Muscle of arm (tissue), 12 donors: ENCODE measurements around the gene KCNF1. TPM values are rescaled to one million over a fixed set of nuclear protein-coding genes. Genes with fewer than 3 reads are reported as not detected.
A peak's percentile ranks its signal among the peaks of the same experiment; 100 is the strongest.

Source experiments
- DNase-seq: peaks from one replicate; pipeline ENCODE4 v3.0.0-alpha.2; 2013
- polyA plus RNA-seq, 12 donors: library from polyadenylated mRNA; unstranded; fragments of 120-200 nt; gene quantifications; one replicate each; pipeline ENCODE4 v1.2.1, GENCODE V29; 2013; ENCODE audit not compliant: insufficient read length in 12 of 12

KCNF1 gene
- polyA plus RNA-seq, 12 donors, result 1.6 to 4.5 (median 3.5) TPM; not detected in 2

GRCh38 chr2:10901160-10901939 lies 10.4 kb upstream of the KCNF1 start:
- no peak for DNase-seq

DNA sequence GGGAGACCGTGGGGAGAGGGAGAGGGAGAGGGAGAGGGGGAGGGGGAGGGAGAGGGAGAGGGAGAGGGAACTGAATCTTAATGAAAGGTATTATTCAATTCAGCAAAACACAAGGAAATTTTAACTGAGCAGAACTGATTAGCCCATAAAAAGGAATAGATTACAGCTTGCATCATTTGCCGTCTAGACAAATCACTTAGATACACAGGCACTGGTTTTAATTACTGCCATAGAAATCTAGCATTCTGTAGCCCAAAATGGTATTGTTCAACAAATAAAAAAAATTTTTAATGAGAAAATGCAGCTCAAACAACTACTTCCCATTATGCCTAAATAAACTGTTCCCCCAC lies 7.9 kb upstream of the KCNF1 start:
- no peak for DNase-seq

DNA sequence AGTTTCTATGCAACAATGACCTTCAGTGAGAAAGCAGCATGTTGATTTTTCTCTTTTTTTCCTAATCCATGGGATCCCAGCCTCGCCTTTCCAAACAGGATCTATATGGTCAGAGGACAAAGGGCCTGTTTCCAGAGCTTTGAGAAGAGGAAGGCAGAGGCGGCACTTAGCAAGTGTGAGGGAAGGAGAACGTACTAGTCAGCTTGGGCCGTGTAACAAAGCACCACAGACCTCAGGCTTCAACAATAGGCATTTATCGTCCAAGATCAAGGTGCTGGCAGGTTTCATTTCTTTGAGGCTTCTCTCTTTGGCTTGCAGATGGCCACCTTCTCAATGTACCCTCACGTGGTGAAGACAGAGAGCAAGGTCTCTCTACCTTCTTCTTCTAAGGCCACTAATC lies 7.3 kb upstream of the KCNF1 start:
- no peak for DNase-seq

- DNase-seq, result no peak
Measured at GRCh38 chr2:10905006-10905861, 6.5 kb upstream of the KCNF1 start.

- DNase-seq, result no peak
Measured at GRCh38 chr2:10905862-10906143, 5.9 kb upstream of the KCNF1 start.

GRCh38 chr2:10906926-10907625 lies 4.7 kb upstream of the KCNF1 start:
- DNase-seq, result no peak

DNA sequence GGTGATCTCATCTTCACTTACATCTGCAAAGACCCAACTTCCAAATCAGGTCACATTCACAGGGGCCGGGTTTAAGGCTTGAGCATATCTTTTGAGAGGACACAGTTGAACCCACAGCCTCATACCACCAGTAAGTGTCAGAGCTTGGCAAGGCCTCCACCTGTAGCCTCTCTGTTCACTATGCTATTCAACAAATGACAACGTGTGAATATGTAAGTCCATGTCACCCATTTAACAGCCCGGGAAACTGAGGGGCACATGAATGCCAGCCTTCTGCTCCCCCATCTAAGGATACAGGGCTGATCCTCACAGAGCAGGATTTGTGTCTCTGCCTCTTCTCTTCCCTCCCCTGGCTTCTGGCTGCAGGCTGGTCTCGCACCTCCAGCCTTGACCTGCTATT lies 3.5 kb upstream of the KCNF1 start:
- no peak for DNase-seq

DNA sequence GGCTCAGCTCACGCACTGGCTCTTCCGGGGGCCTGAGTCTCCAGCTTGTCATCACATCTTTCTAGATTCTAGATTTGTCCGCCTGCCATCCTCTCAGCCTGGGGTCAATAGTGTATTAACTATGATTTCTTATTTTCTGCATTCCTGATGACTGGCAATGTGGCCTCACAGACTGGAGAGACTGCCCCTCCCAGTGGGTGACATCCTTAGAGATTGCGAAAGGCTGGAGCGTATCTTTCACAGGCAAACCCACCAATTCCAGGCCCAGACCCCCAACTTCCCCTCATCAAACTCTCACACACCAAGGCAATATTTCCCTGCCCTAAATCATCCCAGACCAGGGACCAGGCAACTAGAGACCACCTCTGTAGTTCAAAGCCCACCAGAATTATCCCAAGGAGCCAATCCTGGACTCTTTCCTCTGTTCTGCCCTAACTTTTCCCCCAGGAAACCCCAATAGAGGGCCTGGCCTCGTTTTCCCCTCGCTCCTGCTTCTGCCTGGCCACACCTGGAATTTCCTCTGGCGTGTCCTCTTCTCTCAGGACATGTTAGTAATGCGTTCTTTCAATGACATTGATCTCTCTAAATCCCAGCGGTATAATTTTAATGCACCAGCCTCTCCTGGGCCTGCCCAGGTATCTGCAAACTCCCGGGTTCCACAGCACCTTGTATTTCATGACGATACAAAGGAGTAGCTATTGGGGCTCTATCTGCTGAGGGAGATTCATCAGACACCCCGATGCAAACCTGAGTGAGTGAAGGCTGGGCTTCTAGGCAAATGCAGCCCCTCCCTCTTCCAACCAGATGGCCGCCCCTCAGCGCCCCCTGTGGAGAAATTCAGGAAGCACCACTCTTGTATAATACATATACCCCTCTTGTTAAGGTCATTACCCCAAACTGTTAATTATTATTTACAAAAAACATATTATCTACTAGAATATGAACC lies 2.4 kb upstream of the KCNF1 start:
- no peak for DNase-seq

- no peak for DNase-seq
Measured at GRCh38 chr2:10909996-10910341, 1.8 kb upstream of the KCNF1 start.

DNA sequence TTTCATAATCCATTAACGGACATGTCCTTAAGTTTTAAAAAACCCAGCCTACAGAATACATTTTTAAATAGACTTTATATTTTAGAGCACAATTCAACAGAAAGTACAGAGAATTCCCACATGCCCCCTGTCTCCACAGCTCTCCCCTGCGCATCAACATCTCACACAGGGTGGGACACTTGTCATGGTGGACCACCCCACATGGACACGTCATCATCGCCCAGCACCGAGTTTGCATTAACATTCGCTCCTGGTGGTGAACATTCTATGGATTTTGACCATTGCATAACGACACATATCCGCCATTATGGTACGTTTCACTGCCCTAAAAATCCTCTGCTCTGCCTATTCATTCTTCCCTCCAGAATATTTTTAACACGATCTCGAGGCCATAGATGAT lies 1.1 kb upstream of the KCNF1 start:
- no peak for DNase-seq

GRCh38 chr2:10912076-10912731 lies 470 bp downstream of the KCNF1 start:
- DNase-seq, result no peak

GRCh38 chr2:10912796-10913455 lies 1.2 kb downstream of the KCNF1 start:
- no peak for DNase-seq

GRCh38 chr2:10913501-10914271 lies 2.0 kb downstream of the KCNF1 start:
- no peak for DNase-seq

- DNase-seq, result no peak
Measured at GRCh38 chr2:10914272-10914693, 2.5 kb downstream of the KCNF1 start.

- no peak for DNase-seq
Measured at GRCh38 chr2:10915236-10915635, 3.5 kb downstream of the KCNF1 start.

- no peak for DNase-seq
Measured at GRCh38 chr2:10915731-10916276, 4.1 kb downstream of the KCNF1 start.

DNA sequence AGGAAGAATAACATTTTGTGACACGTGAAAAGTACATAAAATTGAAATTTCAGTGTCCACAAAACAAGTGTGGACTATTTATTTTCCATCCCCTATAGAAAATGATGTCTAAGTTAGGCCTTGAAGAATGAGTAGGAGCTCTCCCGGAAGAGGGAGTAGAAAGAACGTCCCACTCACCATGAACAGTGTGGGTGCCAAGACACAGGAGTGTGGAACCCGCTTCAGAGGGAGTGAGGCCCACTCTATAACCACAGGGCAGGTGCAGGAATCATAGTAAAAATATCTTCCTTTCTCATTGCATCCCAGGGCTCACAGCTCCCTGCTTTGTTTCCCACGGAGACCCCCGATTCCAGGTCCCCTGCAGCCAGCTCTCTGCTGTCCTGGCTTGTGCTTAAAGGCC lies 5.2 kb downstream of the KCNF1 start:
- DNase-seq, result no peak

- DNase-seq, result no peak
Measured at GRCh38 chr2:10917927-10918326, 6.2 kb downstream of the KCNF1 start.

DNA sequence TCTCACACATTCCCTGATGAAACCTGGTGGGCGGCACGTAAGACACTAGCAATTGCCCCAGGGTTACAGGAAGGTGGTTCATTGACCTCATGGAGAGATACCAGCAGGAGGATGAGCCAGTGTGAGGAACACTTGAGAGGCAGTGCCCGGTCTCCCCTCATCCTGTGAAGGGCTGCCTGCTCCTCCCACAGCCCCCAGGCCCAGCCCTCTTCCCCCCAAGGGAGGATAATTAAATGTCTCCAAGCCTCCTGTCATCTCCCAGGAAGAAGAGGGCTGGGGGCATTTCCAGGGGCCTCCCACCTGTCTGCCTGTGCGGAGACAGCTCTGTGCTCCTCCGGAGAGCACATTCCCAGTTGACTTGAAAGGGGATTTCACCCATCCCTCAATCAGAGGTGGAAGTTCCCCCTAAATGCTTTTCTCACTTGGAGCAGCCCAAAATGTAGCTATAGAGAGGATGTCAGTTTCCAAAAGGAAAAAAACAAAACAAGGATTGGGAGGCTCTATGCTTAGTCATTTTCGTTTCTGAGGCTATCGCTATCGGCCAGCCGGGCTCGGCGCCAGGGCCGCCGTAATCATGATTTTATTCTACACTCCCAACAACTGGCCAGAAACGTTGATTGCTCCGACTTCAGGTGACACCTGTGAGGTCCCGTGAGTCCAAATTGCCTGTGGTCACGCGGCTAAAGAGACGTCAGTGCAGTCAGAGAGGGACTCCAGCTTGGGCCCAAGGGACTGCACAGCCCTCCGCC lies 7.1 kb downstream of the KCNF1 start:
- DNase-seq, result peak; percentile 11
